ENCODE measurements around the gene PTPRN2.

GRCh38 chr7:158512869-158513268, 74.8 kb downstream of the PTPRN2 start:
- TF ChIP-seq CTCF (IDR thresholded peaks at IDR 0.05) (no peak), POLR2A (IDR thresholded peaks at IDR 0.05) (no peak), EP300 (IDR thresholded peaks at IDR 0.05) (no peak)
